ENCODE data around the gene GUCY2F.

GRCh38 chrX:109485470-109486340 lies 3.8 kb upstream of the GUCY2F start:
- TF ChIP-seq EZH2phosphoT487 (IDR thresholded peaks at IDR 0.05; ENCODE audit: borderline replicate concordance, low read length) (no peak), CTCF (IDR thresholded peaks at IDR 0.05; ENCODE audit: low read depth, low read length, poor library complexity, severe bottlenecking) (peak; percentile 70)

All from DOHH2 (cell line).